SH-SY5Y (cell line): ENCODE data around the gene TOLLIP.

Source experiments
- GATA2 ChIP-seq: IDR thresholded peaks from 2 replicates; pipeline ENCODE4 v1.6.1; 2011; ENCODE audit warnings: mild to moderate bottlenecking, low read depth, low read length
- GATA3 ChIP-seq: IDR thresholded peaks from 2 replicates; pipeline ENCODE4 v1.6.1; 2011; ENCODE audit warnings: low read depth, mild to moderate bottlenecking, low read length, moderate library complexity

GRCh38 chr11:1356478-1356960 is 47.1 kb upstream of the TOLLIP start:
- no peak for TF ChIP-seq GATA2
- no peak for TF ChIP-seq GATA3
